ENCODE results near the gene HBZ.

DNA sequence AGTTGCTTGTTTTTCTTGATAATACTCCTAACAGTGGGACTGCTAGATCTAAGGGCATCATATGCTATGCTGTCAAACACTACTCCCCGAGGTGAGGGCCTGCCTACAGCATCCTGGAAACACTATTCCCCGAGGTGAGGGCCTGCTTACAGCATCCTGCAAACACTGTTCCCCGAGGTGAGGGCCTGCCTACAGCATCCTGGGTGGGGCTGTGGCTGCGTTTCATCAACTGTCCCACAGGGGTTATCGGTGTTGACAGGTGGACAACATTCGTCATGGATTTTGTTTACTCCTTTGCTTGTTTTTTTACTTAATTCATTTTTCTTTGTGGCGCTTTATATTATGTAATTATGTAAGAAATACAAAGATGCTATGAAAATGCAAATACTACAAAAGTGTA lies 36.4 kb upstream of the HBZ start:
- TF ChIP-seq, protein P1, sequence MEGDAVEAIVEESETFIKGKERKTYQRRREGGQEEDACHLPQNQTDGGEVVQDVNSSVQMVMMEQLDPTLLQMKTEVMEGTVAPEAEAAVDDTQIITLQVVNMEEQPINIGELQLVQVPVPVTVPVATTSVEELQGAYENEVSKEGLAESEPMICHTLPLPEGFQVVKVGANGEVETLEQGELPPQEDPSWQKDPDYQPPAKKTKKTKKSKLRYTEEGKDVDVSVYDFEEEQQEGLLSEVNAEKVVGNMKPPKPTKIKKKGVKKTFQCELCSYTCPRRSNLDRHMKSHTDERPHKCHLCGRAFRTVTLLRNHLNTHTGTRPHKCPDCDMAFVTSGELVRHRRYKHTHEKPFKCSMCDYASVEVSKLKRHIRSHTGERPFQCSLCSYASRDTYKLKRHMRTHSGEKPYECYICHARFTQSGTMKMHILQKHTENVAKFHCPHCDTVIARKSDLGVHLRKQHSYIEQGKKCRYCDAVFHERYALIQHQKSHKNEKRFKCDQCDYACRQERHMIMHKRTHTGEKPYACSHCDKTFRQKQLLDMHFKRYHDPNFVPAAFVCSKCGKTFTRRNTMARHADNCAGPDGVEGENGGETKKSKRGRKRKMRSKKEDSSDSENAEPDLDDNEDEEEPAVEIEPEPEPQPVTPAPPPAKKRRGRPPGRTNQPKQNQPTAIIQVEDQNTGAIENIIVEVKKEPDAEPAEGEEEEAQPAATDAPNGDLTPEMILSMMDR (conservative IDR thresholded peaks at IDR 0.05; ENCODE audit: low read depth, low read length): no peak
- no peak for TF ChIP-seq EZH2phosphoT487 (IDR thresholded peaks at IDR 0.05; ENCODE audit: borderline replicate concordance, low read length)
- no peak for TF ChIP-seq EZH2 (IDR thresholded peaks at IDR 0.05; ENCODE audit: low read length, unreplicated experiment)
